Measurements from ENCODE around the gene GUSB. TPM values are rescaled to one million over a fixed set of nuclear protein-coding genes. Genes with fewer than 3 reads are reported as not detected.
"Not testable (repeated sequence)": the region's sequence is repeated elsewhere in the genome, so short reads cannot be mapped to it uniquely, and the experiment has no call there.

GUSB gene
- total RNA-seq, 1 donor: 32.6 TPM

DNA sequence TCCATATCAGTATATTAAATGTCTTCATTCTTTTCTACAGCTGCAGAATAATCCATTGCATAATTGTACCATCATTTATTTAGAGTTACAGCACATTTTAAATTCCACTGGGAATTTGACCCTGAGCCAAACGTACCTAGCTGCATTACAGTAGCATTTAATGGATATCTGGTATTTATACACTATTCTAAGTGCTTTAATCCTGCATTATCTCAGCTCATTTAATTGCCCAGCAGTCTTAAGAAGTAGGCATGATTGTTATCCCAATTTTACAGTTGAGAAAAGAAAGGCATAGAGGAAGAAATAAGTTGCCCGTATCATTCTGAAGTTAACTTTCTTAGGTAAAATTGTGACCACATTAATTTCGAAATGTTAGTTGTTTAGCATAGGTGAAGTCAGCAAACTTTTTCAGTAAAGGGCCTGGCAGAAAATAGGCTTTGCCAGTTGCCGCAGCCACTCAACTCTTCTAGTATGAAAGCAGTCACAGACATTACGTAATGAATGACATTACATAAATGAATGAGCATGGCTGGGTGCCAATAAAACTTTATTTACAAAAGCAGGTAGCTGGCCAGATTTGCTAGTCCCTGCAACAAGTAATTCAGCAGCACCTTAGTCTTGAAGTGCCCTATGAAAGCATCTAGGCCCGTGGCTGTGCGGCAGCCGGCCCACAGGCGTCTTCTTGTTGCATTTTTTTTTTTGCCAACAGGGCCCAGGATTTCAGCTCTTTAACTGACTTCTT, 30.0 kb downstream of the GUSB start:
- peaks cover 2% of the 10 kb centered on the region for H3K79me2 ChIP-seq (ENCODE audit: insufficient read depth, low read length)
- no peak for DNase-seq (ENCODE audit: insufficient read length, low spot score, missing footprints)
- H3K4me1 ChIP-seq (ENCODE audit: insufficient read depth, low read length): no peaks in the 10 kb centered on the region
- peaks cover 11% of the 10 kb centered on the region for H3K36me3 ChIP-seq (ENCODE audit: insufficient read depth, low read length)
- TF ChIP-seq, protein P1, sequence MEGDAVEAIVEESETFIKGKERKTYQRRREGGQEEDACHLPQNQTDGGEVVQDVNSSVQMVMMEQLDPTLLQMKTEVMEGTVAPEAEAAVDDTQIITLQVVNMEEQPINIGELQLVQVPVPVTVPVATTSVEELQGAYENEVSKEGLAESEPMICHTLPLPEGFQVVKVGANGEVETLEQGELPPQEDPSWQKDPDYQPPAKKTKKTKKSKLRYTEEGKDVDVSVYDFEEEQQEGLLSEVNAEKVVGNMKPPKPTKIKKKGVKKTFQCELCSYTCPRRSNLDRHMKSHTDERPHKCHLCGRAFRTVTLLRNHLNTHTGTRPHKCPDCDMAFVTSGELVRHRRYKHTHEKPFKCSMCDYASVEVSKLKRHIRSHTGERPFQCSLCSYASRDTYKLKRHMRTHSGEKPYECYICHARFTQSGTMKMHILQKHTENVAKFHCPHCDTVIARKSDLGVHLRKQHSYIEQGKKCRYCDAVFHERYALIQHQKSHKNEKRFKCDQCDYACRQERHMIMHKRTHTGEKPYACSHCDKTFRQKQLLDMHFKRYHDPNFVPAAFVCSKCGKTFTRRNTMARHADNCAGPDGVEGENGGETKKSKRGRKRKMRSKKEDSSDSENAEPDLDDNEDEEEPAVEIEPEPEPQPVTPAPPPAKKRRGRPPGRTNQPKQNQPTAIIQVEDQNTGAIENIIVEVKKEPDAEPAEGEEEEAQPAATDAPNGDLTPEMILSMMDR (IDR thresholded peaks at IDR 0.05; ENCODE audit: extremely low read depth, low read depth, low read length): no peak
- H3K9me3 ChIP-seq (ENCODE audit: low read depth, low read length): no peaks in the 10 kb centered on the region
- no peak overlapping the region for H2AFZ ChIP-seq (ENCODE audit: low read length)
- H3K4me3 ChIP-seq (ENCODE audit: insufficient read depth, low read length): no peak overlapping the region
- no peak overlapping the region for H3K27ac ChIP-seq (ENCODE audit: low read depth, low read length)
- no peaks in the 10 kb centered on the region for H4K20me1 ChIP-seq (ENCODE audit: insufficient read depth, low read length)
- H3K4me2 ChIP-seq (ENCODE audit: insufficient read depth, low read length): no peak overlapping the region
- no peaks in the 10 kb centered on the region for H3K27me3 ChIP-seq (ENCODE audit: insufficient read depth, low read length)

DNA sequence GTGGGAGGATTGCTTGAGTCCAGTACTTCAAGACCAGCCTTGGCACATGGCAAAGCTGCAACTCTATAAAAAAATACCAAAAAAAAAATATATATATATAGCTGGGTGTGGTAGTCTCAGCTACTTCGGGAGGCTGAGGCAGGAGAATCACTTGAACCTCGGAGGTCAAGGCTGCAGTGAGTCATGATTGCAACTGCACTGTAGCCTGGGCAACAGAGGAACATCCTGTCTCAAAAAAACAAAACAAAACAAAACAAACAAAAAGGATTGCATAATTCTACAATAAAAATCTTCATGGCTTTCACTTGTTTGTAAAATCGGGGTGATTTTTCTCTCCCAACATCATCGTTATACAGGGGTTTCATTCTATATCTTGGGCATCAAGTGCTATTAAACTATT, 35.1 kb downstream of the GUSB start:
- Histone ChIP-seq H3K4me1 (ENCODE audit: insufficient read depth, low read length) (no peaks in the 10 kb centered on the region), H3K4me2 (ENCODE audit: insufficient read depth, low read length) (no peak overlapping the region), H4K20me1 (ENCODE audit: insufficient read depth, low read length) (no peaks in the 10 kb centered on the region), H2AFZ (ENCODE audit: low read length) (no peak overlapping the region), H3K27me3 (ENCODE audit: insufficient read depth, low read length) (no peaks in the 10 kb centered on the region), H3K4me3 (ENCODE audit: insufficient read depth, low read length) (no peak overlapping the region), H3K27ac (ENCODE audit: low read depth, low read length) (peak overlapping the region; percentile 62), H3K36me3 (ENCODE audit: insufficient read depth, low read length) (no peaks in the 10 kb centered on the region), H3K79me2 (ENCODE audit: insufficient read depth, low read length) (peaks cover 2% of the 10 kb centered on the region), H3K9me3 (ENCODE audit: low read depth, low read length) (no peaks in the 10 kb centered on the region)
- TF ChIP-seq, protein P1 (IDR thresholded peaks at IDR 0.05; ENCODE audit: extremely low read depth, low read depth, low read length): no peak
- DNase-seq (ENCODE audit: insufficient read length, low spot score, missing footprints): no peak

DNA sequence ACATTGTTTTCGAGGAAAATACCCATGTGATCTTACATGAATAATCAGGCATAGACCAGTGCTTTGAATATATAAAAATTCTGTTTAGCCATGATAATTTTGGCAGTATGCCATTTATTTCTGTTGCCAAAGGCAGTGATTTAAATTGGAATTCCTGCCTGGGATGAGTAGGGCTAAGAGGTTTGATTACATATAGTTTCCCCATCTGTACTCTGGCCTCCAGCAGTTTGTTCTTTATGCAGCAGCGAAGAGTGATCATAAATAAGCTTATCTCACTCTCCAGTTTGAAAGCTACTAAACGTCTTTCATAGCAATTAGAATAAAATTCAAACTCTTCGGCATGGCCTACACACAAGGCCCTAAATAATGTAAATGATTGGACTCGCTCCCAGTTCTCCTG, 36.2 kb downstream of the GUSB start:
- H3K36me3 ChIP-seq (ENCODE audit: insufficient read depth, low read length); H3K79me2 ChIP-seq (ENCODE audit: insufficient read depth, low read length); H3K27me3 ChIP-seq (ENCODE audit: insufficient read depth, low read length); H3K4me1 ChIP-seq (ENCODE audit: insufficient read depth, low read length); DNase-seq (ENCODE audit: insufficient read length, low spot score, missing footprints); H3K9me3 ChIP-seq (ENCODE audit: low read depth, low read length); H2AFZ ChIP-seq (ENCODE audit: low read length); H3K4me2 ChIP-seq (ENCODE audit: insufficient read depth, low read length); H3K27ac ChIP-seq (ENCODE audit: low read depth, low read length); H3K4me3 ChIP-seq (ENCODE audit: insufficient read depth, low read length); H4K20me1 ChIP-seq (ENCODE audit: insufficient read depth, low read length): not testable (repeated sequence)

DNA sequence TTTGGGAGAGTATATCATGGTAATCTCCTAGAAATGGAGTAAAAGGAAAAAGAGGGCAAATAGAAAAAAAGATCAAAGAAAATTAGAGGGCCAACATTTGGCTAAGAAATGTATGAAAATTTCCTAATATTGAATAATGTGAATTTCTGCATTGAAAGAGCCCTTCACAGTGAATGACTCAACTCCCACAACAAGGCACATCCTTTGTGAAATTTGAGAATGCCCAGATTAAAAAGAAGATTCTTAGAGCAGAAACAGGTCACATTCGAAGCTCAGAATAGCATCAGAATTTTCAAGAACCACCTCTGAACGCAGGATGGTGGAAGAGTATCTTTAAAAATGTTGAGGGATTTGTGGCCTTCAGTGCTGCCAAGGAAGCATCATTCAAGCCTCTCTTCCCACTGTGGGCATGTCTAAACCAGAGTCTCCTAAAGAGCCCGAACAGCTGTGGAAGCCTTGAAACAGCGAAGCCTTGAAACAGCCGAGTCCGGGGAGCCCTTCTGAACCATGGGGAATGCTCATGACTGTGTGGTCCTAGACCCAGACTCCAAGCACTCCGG, 43.6 kb downstream of the GUSB start:
- no peak overlapping the region for H3K4me3 ChIP-seq (ENCODE audit: insufficient read depth, low read length)
- no peak overlapping the region for H3K27ac ChIP-seq (ENCODE audit: low read depth, low read length)
- H3K9me3 ChIP-seq (ENCODE audit: low read depth, low read length): no peaks in the 10 kb centered on the region
- H3K27me3 ChIP-seq (ENCODE audit: insufficient read depth, low read length): no peaks in the 10 kb centered on the region
- no peaks in the 10 kb centered on the region for H3K4me1 ChIP-seq (ENCODE audit: insufficient read depth, low read length)
- no peak overlapping the region for H2AFZ ChIP-seq (ENCODE audit: low read length)
- H3K79me2 ChIP-seq (ENCODE audit: insufficient read depth, low read length): peaks cover 51% of the 10 kb centered on the region
- peaks cover 11% of the 10 kb centered on the region for H4K20me1 ChIP-seq (ENCODE audit: insufficient read depth, low read length)
- DNase-seq (ENCODE audit: insufficient read length, low spot score, missing footprints): peak; percentile 69
- no peaks in the 10 kb centered on the region for H3K36me3 ChIP-seq (ENCODE audit: insufficient read depth, low read length)
- TF ChIP-seq, protein P1 (IDR thresholded peaks at IDR 0.05; ENCODE audit: extremely low read depth, low read depth, low read length): no peak
- no peak overlapping the region for H3K4me2 ChIP-seq (ENCODE audit: insufficient read depth, low read length)

Data from osteoblast (primary cell).